PC-3 (cell line): ENCODE measurements around the gene CDK14. TPM values are rescaled to one million over a fixed set of nuclear protein-coding genes. Genes with fewer than 3 reads are reported as not detected.

Experiments used
- ATAC-seq: fragments of 200-7000 bp; cut with Tn5 transposase; 2 replicates; pipeline ENCODE4 v1.9.1; 2020; ENCODE audit warnings: mild to moderate bottlenecking, moderate library complexity
- BruUV-seq: library from RNA; stranded (reverse); fragments of 400-500 nt; replicated peaks from 2 replicates; lab custom pipeline; 2021; lab: Mats Ljungman, UMichigan
- CTCF ChIA-PET: fragments of 300-600 bp; sonication (Branson Sonifier 250); formaldehyde crosslinking; loops from one replicate; lab custom pipeline; 2022; ENCODE audit warnings: antibody characterized with exemption; lab: Charles Lee
- POLR2A ChIA-PET: fragments of 300-600 bp; sonication (Branson Sonifier 250); formaldehyde crosslinking; loops from one replicate; lab custom pipeline; 2022; ENCODE audit warnings: antibody characterized with exemption; ENCODE audit not compliant: unreplicated experiment; lab: Charles Lee
- DNase-seq: peaks from one replicate; pipeline ENCODE4 v3.0.0-alpha.2; 2015
- H2AFZ ChIP-seq: fragments of 300-600 bp; sonication (generic); 2 replicates; pipeline ENCODE4 v1.6.0; 2016; ENCODE audit warnings: antibody characterized with exemption, low read length
- H3F3A ChIP-seq: fragments of 300-600 bp; sonication (generic); one replicate; pipeline ENCODE4 v1.6.0; 2017; ENCODE audit warnings: antibody characterized with exemption, low read length, control low read depth, mild to moderate bottlenecking; ENCODE audit not compliant: unreplicated experiment
- H3K27ac ChIP-seq: fragments of 300-600 bp; sonication (generic); 2 replicates; pipeline ENCODE4 v1.5.1; 2016; ENCODE audit warnings: mild to moderate bottlenecking, low read length
- H3K27me3 ChIP-seq: fragments of 300-600 bp; sonication (generic); 2 replicates; pipeline ENCODE4 v1.6.1; 2016; ENCODE audit warnings: low read length, mixed read lengths
- H3K36me3 ChIP-seq: fragments of 300-600 bp; sonication (generic); 2 replicates; pipeline ENCODE4 v1.6.1; 2016; ENCODE audit warnings: low read depth, mixed run types, low read length, mixed read lengths
- H3K4me1 ChIP-seq: fragments of 300-600 bp; sonication (generic); 2 replicates; pipeline ENCODE4 v1.5.1; 2016; ENCODE audit warnings: low read length; ENCODE audit not compliant: insufficient read depth
- H3K4me2 ChIP-seq: fragments of 300-600 bp; sonication (generic); 2 replicates; pipeline ENCODE4 v1.6.0; 2016; ENCODE audit warnings: low read length
- H3K4me3 ChIP-seq: fragments of 300-600 bp; sonication (generic); 2 replicates; pipeline ENCODE4 v1.5.1; 2016; ENCODE audit warnings: mild to moderate bottlenecking, low read length, mixed read lengths
- H3K79me2 ChIP-seq: fragments of 300-600 bp; sonication (generic); 2 replicates; pipeline ENCODE4 v1.6.1; 2017; ENCODE audit warnings: low read length, mixed read lengths
- H3K9ac ChIP-seq: fragments of 300-600 bp; sonication (generic); 2 replicates; pipeline ENCODE4 v1.6.0; 2016; ENCODE audit warnings: mild to moderate bottlenecking, low read length
- H3K9me2 ChIP-seq: fragments of 300-600 bp; sonication (generic); replicated peaks from 2 replicates; pipeline ENCODE4 v1.6.1; 2016; ENCODE audit warnings: mixed run types, low read length, mixed read lengths
- H3K9me3 ChIP-seq: fragments of 300-600 bp; sonication (generic); 2 replicates; pipeline ENCODE4 v1.6.1; 2016; ENCODE audit warnings: low read length, mixed read lengths
- H4K20me1 ChIP-seq: fragments of 300-600 bp; sonication (generic); 2 replicates; pipeline ENCODE4 v1.6.1; 2016; ENCODE audit warnings: low read length, mixed read lengths
- CTCF ChIP-seq: fragments of 300-600 bp; sonication (generic); conservative IDR thresholded peaks from 2 replicates; pipeline ENCODE4 v1.5.1; 2017; ENCODE audit warnings: antibody characterized with exemption, low read depth, mild to moderate bottlenecking, low read length
- EZH2 ChIP-seq: fragments of 300-600 bp; sonication (generic); IDR thresholded peaks from one replicate; pipeline ENCODE4 v1.6.1; 2017; ENCODE audit warnings: antibody characterized with exemption, mild to moderate bottlenecking, low read length; ENCODE audit not compliant: unreplicated experiment
- EZH2phosphoT487 ChIP-seq: fragments of 300-600 bp; sonication (generic); IDR thresholded peaks from 2 replicates; pipeline ENCODE4 v1.6.1; 2018; ENCODE audit warnings: mild to moderate bottlenecking, antibody characterized with exemption, low read length, borderline replicate concordance
- intact Hi-C: fragments of 100-400 bp; cut with micrococcal nuclease; formaldehyde crosslinking; loops from 2 replicates; pipeline ENCODE4 v1.9.0; 2023
- total RNA-seq: library from RNA; depleted of rRNA; stranded (reverse); fragments of >200 nt; gene quantifications from 2 replicates; pipeline ENCODE4 v1.2.3, GENCODE V29; 2014

Gene CDK14
- total RNA-seq, 1 experiment from 2014 or later, result 8.2 TPM

GRCh38 chr7:91126762-91127161, 530.6 kb downstream of the CDK14 start:
- no TSS peak for BruUV-seq
- Histone ChIP-seq H3K4me3 (no peak overlapping the region), H3F3A (no peaks in the 10 kb centered on the region), H3K36me3 (no peaks in the 10 kb centered on the region), H3K9me2 (no peaks in the 10 kb centered on the region), H3K9me3 (no peaks in the 10 kb centered on the region), H3K4me2 (no peak overlapping the region), H3K9ac (no peak overlapping the region), H2AFZ (no peak overlapping the region), H3K79me2 (no peaks in the 10 kb centered on the region), H3K27ac (no peak overlapping the region), H3K27me3 (no peaks in the 10 kb centered on the region), H4K20me1 (no peaks in the 10 kb centered on the region), H3K4me1 (no peaks in the 10 kb centered on the region)
- intact Hi-C loops, result no loop called here
- ATAC-seq (no peak), DNase-seq (no peak)
- ChIA-PET CTCF (no interaction called here), POLR2A (no interaction called here)
- TF ChIP-seq EZH2phosphoT487, result no peak
- TF ChIP-seq CTCF, result no peak
- no peak for TF ChIP-seq EZH2

GRCh38 chr7:91127325-91127724, 531.2 kb downstream of the CDK14 start:
- Histone ChIP-seq H3K9me2 (no peaks in the 10 kb centered on the region), H3F3A (no peaks in the 10 kb centered on the region), H3K27ac (no peak overlapping the region), H3K9me3 (no peaks in the 10 kb centered on the region), H3K4me2 (no peak overlapping the region), H2AFZ (no peak overlapping the region), H4K20me1 (no peaks in the 10 kb centered on the region), H3K4me3 (no peak overlapping the region), H3K9ac (no peak overlapping the region), H3K36me3 (no peaks in the 10 kb centered on the region), H3K79me2 (no peaks in the 10 kb centered on the region), H3K27me3 (no peaks in the 10 kb centered on the region), H3K4me1 (no peaks in the 10 kb centered on the region)
- DNase-seq (no peak), ATAC-seq (no peak)
- no TSS peak for BruUV-seq
- intact Hi-C loops, result no loop called here
- TF ChIP-seq EZH2 (no peak), CTCF (no peak), EZH2phosphoT487 (no peak)
- POLR2A ChIA-PET, result no interaction called here
- CTCF ChIA-PET, result no interaction called here

- Histone ChIP-seq H3K27me3 (no peaks in the 10 kb centered on the region), H4K20me1 (no peaks in the 10 kb centered on the region), H3K9me2 (no peaks in the 10 kb centered on the region), H3K36me3 (no peaks in the 10 kb centered on the region), H3K9ac (no peak overlapping the region), H3K79me2 (no peaks in the 10 kb centered on the region), H3K4me2 (no peak overlapping the region), H3K27ac (no peak overlapping the region), H3F3A (no peaks in the 10 kb centered on the region), H3K9me3 (no peaks in the 10 kb centered on the region), H3K4me3 (no peak overlapping the region), H2AFZ (no peak overlapping the region), H3K4me1 (no peaks in the 10 kb centered on the region)
- BruUV-seq, result no TSS peak
- CTCF ChIA-PET, result no interaction called here
- TF ChIP-seq CTCF (no peak), EZH2phosphoT487 (no peak), EZH2 (no peak)
- no peak for DNase-seq
- intact Hi-C loops, result no loop called here
- POLR2A ChIA-PET, result no interaction called here
- ATAC-seq, result no peak
Measured at GRCh38 chr7:91127959-91128358, 531.8 kb downstream of the CDK14 start.
